ENCODE data around the gene ILK. TPM values are rescaled to one million over a fixed set of nuclear protein-coding genes. Genes with fewer than 3 reads are reported as not detected.

The ILK gene
- total RNA-seq, 1 donor from 2014 or later: 141 TPM

- DNase-seq (ENCODE audit: low spot score): no peak
Observed at GRCh38 chr11:6654281-6655019, 50.9 kb downstream of the ILK start.

GRCh38 chr11:6655020-6655789 lies 51.6 kb downstream of the ILK start:
- DNase-seq (ENCODE audit: low spot score): no peak

- no peak for DNase-seq (ENCODE audit: low spot score)
Observed at GRCh38 chr11:6655790-6656583, 52.4 kb downstream of the ILK start, which contains the start of gene DCHS1. DCHS1 (minus strand) TSS chr11:6655809; CDS start chr11:6641613, 14,196 bp downstream.

GRCh38 chr11:6656584-6656915 lies 53.0 kb downstream of the ILK start:
- no peak for DNase-seq (ENCODE audit: low spot score)

DNA sequence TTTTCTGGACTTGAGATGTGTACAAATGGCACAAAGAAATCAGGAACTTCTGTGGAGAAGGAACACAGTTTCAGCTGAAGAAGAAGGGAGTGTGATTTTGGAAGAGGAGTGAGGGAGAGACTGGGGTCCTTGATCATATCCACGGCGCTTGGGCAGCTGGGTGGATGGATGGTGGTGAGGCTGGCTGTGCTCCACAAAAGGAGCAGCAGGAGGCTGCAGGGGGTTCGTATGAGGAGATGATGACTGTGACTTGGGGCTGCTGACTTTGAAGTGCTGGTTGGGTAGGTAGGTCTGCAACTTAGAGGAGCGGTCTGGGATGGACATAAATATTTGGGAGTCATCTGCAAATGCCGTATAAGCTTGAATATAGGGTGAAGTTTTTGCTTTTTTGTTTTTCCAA lies 53.4 kb downstream of the ILK start:
- DNase-seq (ENCODE audit: low spot score): no peak

GRCh38 chr11:6657346-6657745 lies 53.8 kb downstream of the ILK start:
- DNase-seq (ENCODE audit: low spot score): no peak

GRCh38 chr11:6658647-6659046 lies 55.1 kb downstream of the ILK start:
- no peak for DNase-seq (ENCODE audit: low spot score)

Other genes starting within 250 kb of the ILK start
- 34.4 TPM for gene SMPD1, start 213.3 kb upstream of the ILK start, total RNA-seq
- 31.3 TPM for gene APBB1, start 184.7 kb upstream of the ILK start, total RNA-seq
- 1.1 TPM for gene HPX, start 162.8 kb upstream of the ILK start, total RNA-seq
- 20.5 TPM for gene TRIM3, start 129.8 kb upstream of the ILK start, total RNA-seq
- 41.5 TPM for gene ARFIP2, start 122.4 kb upstream of the ILK start, total RNA-seq
- gene TIMM10B, start 122.3 kb upstream of the ILK start, total RNA-seq: 35.9 TPM
- gene DNHD1, start 106.5 kb upstream of the ILK start, total RNA-seq: 13.7 TPM
- 20.8 TPM for gene RRP8, start 158 bp upstream of the ILK start, total RNA-seq
- gene TAF10, start 8.4 kb downstream of the ILK start, total RNA-seq: 142 TPM
- 133 TPM for gene TPP1, start 15.6 kb downstream of the ILK start, total RNA-seq
- 23.0 TPM for gene DCHS1, start 52.0 kb downstream of the ILK start, total RNA-seq
- 42.2 TPM for gene MRPL17, start 79.6 kb downstream of the ILK start, total RNA-seq
- gene OR2AG2, start 168.2 kb downstream of the ILK start, total RNA-seq: 0.06 TPM
- gene OR2AG1, start 179.2 kb downstream of the ILK start, total RNA-seq: not detected
- 0.35 TPM for gene OR6A2, start 195.9 kb downstream of the ILK start, total RNA-seq
- not detected for gene OR10A5, start 241.9 kb downstream of the ILK start, total RNA-seq